Activated naive CD4-positive, alpha-beta T cell treated with anti-CD3 and anti-CD28 coated beads, Interleukin-2, amount 50 U/mL, for 24 hours (primary cell): ENCODE data around the gene THAP6.

Experiments
- H3K27ac Mint-ChIP-seq: one replicate; pipeline ENCODE4 v1.8.0; 2021; ENCODE audit warnings: mild to moderate bottlenecking, mixed read lengths
- H3K27me3 Mint-ChIP-seq: one replicate; pipeline ENCODE4 v1.8.0; 2021; ENCODE audit warnings: mixed read lengths
- H3K36me3 Mint-ChIP-seq: one replicate; pipeline ENCODE4 v1.8.0; 2021; ENCODE audit warnings: mixed read lengths
- H3K4me1 Mint-ChIP-seq: one replicate; pipeline ENCODE4 v1.8.0; 2021; ENCODE audit warnings: mixed read lengths
- H3K4me3 Mint-ChIP-seq: one replicate; pipeline ENCODE4 v1.8.0; 2021; ENCODE audit warnings: mild to moderate bottlenecking, mixed read lengths
- H3K9me3 Mint-ChIP-seq: one replicate; pipeline ENCODE4 v1.8.0; 2021; ENCODE audit warnings: mixed read lengths

The THAP6 gene

DNA sequence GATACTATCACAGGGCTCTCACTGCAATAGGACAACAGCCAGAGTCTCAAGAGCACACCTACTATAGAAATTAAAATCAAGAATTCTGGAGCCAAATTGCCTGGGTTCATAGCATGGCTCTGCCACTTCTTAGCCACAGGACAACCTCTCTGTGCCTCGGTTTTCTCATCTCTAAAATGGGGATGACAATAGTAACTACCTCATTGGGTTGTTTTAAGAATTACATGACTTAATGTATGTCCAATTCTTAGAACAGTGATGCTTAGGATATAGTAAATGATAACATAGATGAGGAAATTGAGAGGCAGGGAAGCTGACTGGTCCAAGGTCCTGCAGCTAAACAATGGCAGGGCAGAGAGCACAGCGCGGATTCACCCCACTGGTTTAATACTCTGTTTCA lies 30.6 kb downstream of the THAP6 start:
- Mint-ChIP-seq H3K9me3 (no peaks in the 10 kb centered on the region), H3K27ac (no peak overlapping the region), H3K36me3 (peaks cover 15% of the 10 kb centered on the region)

GRCh38 chr4:75545526-75545925 lies 31.3 kb downstream of the THAP6 start:
- no peaks in the 10 kb centered on the region for H3K9me3 Mint-ChIP-seq
- H3K27me3 Mint-ChIP-seq, result no peaks in the 10 kb centered on the region
- H3K4me3 Mint-ChIP-seq, result no peak overlapping the region
- H3K36me3 Mint-ChIP-seq, result peaks cover 13% of the 10 kb centered on the region
- H3K4me1 Mint-ChIP-seq, result no peaks in the 10 kb centered on the region
- H3K27ac Mint-ChIP-seq, result no peak overlapping the region

More for the DNA sequence above, 30.6 kb downstream of the THAP6 start:
- H3K4me1 Mint-ChIP-seq, result no peaks in the 10 kb centered on the region
- no peaks in the 10 kb centered on the region for H3K27me3 Mint-ChIP-seq
- no peak overlapping the region for H3K4me3 Mint-ChIP-seq

DNA sequence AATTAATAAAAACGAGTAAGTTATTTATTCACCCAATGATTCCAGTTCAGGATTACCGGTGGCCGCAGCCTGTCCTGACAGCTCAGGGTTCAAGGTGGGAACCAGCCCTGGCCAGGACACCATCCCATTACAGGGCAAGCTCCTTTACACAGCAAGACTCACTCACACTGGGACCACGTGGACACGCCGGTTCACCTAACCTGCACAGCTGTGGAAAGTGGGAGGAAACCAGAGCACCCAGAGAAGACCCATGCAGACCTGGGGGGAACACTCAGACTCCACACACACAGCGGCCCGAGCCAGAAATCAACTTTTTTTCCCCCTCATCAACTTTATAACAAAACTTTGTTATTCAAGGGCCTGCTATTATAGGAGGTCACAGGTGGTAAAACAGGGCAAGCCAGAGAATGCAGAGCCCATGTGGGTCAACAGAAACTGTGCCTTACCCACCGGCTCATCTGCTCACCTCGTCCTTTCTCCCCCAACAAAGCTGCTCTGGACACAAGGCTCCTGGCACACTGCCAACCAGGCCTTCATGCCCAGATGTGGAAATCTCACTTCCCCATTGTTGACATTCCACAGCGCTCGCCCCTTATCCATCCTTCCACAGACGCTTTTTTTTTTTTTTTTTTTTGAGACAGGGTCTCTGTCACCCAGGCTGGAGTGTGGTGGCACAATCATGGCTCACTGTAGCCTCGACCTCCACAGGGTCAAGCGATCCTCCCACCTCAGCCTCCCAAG lies 33.5 kb downstream of the THAP6 start:
- Mint-ChIP-seq H3K27me3 (no peaks in the 10 kb centered on the region), H3K4me1 (no peaks in the 10 kb centered on the region), H3K9me3 (no peaks in the 10 kb centered on the region), H3K27ac (no peak overlapping the region), H3K4me3 (no peak overlapping the region), H3K36me3 (peaks cover 4% of the 10 kb centered on the region)

DNA sequence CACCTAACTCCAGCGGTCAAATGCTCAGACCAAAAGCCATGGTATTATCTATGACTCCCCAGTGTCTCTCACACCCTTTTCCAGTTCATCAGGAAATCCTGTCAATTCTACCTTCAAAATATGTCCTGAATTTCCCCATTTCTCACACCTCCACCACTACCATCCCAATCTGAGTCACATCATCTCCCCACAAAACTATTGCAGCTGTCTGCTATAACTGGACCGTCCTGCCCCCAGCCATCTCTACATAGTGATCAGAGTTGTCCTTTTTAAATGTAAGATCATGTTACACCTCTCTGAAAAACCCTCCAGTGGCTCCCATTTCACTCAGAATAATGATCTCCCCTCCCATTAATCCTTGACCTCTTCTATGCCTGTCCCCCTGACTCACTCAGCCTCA lies 34.7 kb downstream of the THAP6 start:
- H3K9me3 Mint-ChIP-seq, result no peaks in the 10 kb centered on the region
- H3K36me3 Mint-ChIP-seq, result peaks cover 4% of the 10 kb centered on the region
- no peaks in the 10 kb centered on the region for H3K4me1 Mint-ChIP-seq
- H3K27ac Mint-ChIP-seq, result peak overlapping the region; percentile 8
- H3K27me3 Mint-ChIP-seq, result no peaks in the 10 kb centered on the region
- no peak overlapping the region for H3K4me3 Mint-ChIP-seq

- Mint-ChIP-seq H3K9me3 (no peaks in the 10 kb centered on the region), H3K27ac (no peak overlapping the region), H3K27me3 (peaks cover 7% of the 10 kb centered on the region), H3K4me1 (no peaks in the 10 kb centered on the region), H3K36me3 (peaks cover 2% of the 10 kb centered on the region), H3K4me3 (no peak overlapping the region)
Measured at GRCh38 chr4:75552452-75552851, 38.2 kb downstream of the THAP6 start.

- Mint-ChIP-seq H3K4me1 (no peaks in the 10 kb centered on the region), H3K9me3 (no peaks in the 10 kb centered on the region), H3K27me3 (peaks cover 7% of the 10 kb centered on the region), H3K4me3 (no peak within 1 kb of the TSS), H3K27ac (no peak within 1 kb of the TSS), H3K36me3 (no peaks in the 10 kb centered on the region)
Measured at GRCh38 chr4:75555294-75556164, 41.3 kb downstream of the THAP6 start, which contains the start of gene ODAPH. TSS of gene ODAPH (plus strand) at chr4:75556066. CDS start at chr4:75556083, 17 bp downstream.

DNA sequence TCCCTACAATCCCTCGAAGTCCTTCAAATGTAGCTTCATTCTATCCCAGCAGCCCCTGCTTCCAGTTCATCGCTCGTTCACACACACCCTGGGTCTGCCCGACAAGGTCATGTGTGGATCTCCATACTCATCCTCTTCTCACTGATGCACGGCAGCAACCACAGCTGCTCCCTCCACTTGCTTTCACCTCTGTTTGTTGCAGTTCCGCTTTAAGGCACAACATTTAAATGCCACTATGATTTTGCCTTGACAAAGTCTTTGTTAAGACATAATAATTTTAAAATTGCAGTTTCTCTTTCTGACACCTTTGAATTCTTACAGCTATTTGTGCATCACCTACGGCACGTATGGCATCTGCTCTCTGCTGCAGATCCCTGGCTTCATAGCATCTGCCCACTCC lies 43.4 kb downstream of the THAP6 start:
- no peaks in the 10 kb centered on the region for H3K9me3 Mint-ChIP-seq
- H3K4me1 Mint-ChIP-seq, result no peaks in the 10 kb centered on the region
- no peaks in the 10 kb centered on the region for H3K36me3 Mint-ChIP-seq
- no peak overlapping the region for H3K27ac Mint-ChIP-seq
- no peak overlapping the region for H3K4me3 Mint-ChIP-seq
- peaks cover 7% of the 10 kb centered on the region for H3K27me3 Mint-ChIP-seq

DNA sequence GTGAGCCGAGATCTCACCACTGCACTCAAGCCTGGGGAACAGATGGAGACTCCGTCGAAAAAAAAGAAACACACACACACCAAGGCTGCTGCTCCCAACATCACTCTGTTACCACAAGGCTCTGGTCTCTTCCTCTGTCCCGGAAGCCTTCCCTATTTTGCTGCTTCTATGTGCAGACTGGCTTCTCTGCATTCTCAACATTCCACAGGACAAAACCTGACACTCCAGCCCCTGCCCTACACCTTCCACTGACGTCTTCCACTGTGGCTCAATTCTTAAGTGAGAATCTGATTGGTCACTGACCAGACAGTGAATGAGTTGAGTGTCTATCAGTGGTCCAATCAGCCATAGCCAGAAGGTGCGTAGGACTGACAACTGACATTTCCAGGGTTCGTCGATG lies 47.5 kb downstream of the THAP6 start:
- no peak overlapping the region for H3K27ac Mint-ChIP-seq
- H3K27me3 Mint-ChIP-seq, result peaks cover 6% of the 10 kb centered on the region
- H3K4me3 Mint-ChIP-seq, result no peak overlapping the region

GRCh38 chr4:75564023-75564422 lies 49.8 kb downstream of the THAP6 start:
- Mint-ChIP-seq H3K9me3 (no peaks in the 10 kb centered on the region), H3K27me3 (peaks cover 5% of the 10 kb centered on the region), H3K4me1 (no peaks in the 10 kb centered on the region), H3K36me3 (no peaks in the 10 kb centered on the region), H3K4me3 (no peak overlapping the region), H3K27ac (no peak overlapping the region)

More for the DNA sequence above, 47.5 kb downstream of the THAP6 start:
- Mint-ChIP-seq H3K9me3 (no peaks in the 10 kb centered on the region), H3K36me3 (no peaks in the 10 kb centered on the region), H3K4me1 (no peaks in the 10 kb centered on the region)

- Mint-ChIP-seq H3K4me1 (no peaks in the 10 kb centered on the region), H3K27me3 (peaks cover 5% of the 10 kb centered on the region), H3K36me3 (no peaks in the 10 kb centered on the region), H3K4me3 (no peak overlapping the region), H3K9me3 (no peaks in the 10 kb centered on the region), H3K27ac (no peak overlapping the region)
Measured at GRCh38 chr4:75565481-75565880, 51.2 kb downstream of the THAP6 start.

- Mint-ChIP-seq H3K27ac (no peak overlapping the region), H3K4me1 (no peaks in the 10 kb centered on the region), H3K36me3 (no peaks in the 10 kb centered on the region), H3K4me3 (no peak overlapping the region), H3K27me3 (peaks cover 5% of the 10 kb centered on the region), H3K9me3 (no peaks in the 10 kb centered on the region)
Measured at GRCh38 chr4:75566911-75567310, 52.6 kb downstream of the THAP6 start.

GRCh38 chr4:75567725-75568124 lies 53.5 kb downstream of the THAP6 start:
- Mint-ChIP-seq H3K27ac (no peak overlapping the region), H3K4me1 (no peaks in the 10 kb centered on the region), H3K9me3 (no peaks in the 10 kb centered on the region), H3K4me3 (no peak overlapping the region), H3K36me3 (no peaks in the 10 kb centered on the region), H3K27me3 (peaks cover 5% of the 10 kb centered on the region)
